ENCODE measurements around the gene ASTN2.
A peak's percentile ranks its signal among the peaks of the same experiment; 100 is the strongest.

The ASTN2 gene

DNA sequence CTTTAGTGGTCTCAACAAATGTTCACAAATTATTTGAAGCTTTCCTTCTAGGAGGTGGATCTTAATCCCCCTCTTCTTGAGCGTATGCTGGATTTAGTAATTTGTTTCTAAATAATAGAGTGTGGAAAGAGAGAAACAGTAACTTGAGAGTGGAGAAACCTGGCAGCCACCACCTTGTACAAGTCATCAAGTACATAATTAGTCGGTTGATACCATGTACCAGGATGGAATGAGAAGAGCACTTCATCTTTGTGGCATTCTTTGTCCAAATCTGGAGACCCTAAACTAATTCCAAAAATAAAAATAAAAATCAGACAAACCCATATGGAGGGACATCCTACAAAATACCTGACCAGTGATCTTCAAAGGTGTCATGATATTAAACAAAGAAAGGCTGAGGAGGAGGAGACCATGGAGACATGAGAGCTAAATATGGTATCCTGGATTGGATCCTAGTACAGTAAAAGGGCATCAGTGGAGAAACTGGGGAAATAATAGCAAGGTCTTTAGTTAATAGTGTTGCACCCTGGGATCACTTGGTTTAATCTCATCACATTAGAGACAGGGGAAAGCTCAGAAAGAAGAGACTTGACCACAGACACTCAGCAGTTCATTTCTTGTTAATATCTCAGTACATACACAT, 147.9 kb downstream of the ASTN2 start:
- Histone ChIP-seq H3K9me3 (no peaks in the 10 kb centered on the region), H3K4me3 (no peak overlapping the region), H3K36me3 (no peaks in the 10 kb centered on the region), H3K27me3 (no peaks in the 10 kb centered on the region), H3K27ac (no peak overlapping the region), H3K4me1 (peaks cover 0 to 39% (median 5%) of the 10 kb centered on the region in 4 donors)
- no peak for DNase-seq
- intact Hi-C loops (cut with DNase I; ENCODE audit: low total_unique reads): no loop called here
- TF ChIP-seq, protein P1, sequence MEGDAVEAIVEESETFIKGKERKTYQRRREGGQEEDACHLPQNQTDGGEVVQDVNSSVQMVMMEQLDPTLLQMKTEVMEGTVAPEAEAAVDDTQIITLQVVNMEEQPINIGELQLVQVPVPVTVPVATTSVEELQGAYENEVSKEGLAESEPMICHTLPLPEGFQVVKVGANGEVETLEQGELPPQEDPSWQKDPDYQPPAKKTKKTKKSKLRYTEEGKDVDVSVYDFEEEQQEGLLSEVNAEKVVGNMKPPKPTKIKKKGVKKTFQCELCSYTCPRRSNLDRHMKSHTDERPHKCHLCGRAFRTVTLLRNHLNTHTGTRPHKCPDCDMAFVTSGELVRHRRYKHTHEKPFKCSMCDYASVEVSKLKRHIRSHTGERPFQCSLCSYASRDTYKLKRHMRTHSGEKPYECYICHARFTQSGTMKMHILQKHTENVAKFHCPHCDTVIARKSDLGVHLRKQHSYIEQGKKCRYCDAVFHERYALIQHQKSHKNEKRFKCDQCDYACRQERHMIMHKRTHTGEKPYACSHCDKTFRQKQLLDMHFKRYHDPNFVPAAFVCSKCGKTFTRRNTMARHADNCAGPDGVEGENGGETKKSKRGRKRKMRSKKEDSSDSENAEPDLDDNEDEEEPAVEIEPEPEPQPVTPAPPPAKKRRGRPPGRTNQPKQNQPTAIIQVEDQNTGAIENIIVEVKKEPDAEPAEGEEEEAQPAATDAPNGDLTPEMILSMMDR (IDR thresholded peaks at IDR 0.05): no peak

DNA sequence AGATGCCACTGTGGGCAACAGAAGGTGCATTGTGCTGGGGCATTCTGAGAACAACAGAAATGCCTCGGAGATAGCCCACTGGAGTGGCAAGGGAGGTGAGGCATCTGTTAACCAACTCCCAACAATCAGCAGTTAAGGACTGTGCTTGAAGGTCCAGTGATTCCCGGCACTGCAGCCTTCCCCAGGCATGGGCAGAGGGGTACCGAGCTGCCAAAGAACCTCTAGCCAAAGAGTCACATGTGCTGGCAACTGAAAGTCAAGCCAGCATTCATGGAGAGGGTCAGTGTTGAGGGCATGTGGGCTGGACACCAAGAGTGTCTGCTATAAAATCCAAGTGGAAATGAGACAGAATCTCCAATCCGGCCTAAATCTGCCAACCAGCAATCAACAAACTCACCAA, 149.6 kb downstream of the ASTN2 start:
- H3K4me3 ChIP-seq: no peak overlapping the region
- no peaks in the 10 kb centered on the region for H3K27me3 ChIP-seq
- DNase-seq: peak in 1 of 2 donors; percentile 68
- peak overlapping the region; percentile 20 to 47 for H3K27ac ChIP-seq
- no peaks in the 10 kb centered on the region for H3K36me3 ChIP-seq
- TF ChIP-seq, protein P1 (IDR thresholded peaks at IDR 0.05): no peak
- no peaks in the 10 kb centered on the region for H3K9me3 ChIP-seq
- peaks cover 0 to 39% (median 5%) of the 10 kb centered on the region in 4 donors for H3K4me1 ChIP-seq
- intact Hi-C loops (cut with DNase I; ENCODE audit: low total_unique reads): no loop called here

DNA sequence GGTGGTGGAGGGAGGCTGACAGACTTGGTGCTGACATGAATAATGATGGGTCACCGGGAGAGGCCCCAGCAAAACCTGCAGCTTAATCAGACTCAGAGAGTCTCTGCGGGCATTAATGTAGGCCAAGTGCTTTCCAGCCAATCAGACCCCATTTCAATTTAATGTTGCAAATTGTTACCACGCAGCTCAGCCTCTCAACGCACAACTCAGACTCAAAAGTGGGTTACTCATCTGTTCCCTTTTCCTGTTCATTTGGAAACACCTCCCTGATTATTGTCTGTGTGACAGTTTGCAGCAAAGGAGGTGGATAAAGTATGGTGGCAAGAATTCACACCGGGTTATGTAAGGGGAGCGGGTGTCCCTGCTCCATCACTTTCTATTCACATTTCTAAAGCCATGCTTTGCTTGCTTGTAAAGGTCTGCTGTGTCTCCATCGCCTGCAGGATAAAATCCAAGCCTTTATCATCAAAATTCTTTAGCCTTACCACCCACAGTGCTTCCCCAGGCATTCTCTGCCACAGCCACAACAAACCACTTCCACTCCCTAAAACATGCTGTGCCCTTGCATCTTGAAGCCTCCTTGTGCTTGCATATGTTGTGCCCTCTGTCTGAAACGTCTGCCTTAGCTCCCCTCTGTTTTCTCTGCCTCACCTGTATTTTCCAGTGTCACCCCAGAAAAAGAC, 156.5 kb downstream of the ASTN2 start:
- intact Hi-C loops (cut with DNase I; ENCODE audit: low total_unique reads): no loop called here
- Histone ChIP-seq H3K4me3 (no peak overlapping the region), H3K9me3 (no peaks in the 10 kb centered on the region), H3K27ac (no peak overlapping the region), H3K4me1 (peaks cover 0 to 10% (median 0%) of the 10 kb centered on the region in 4 donors), H3K27me3 (no peaks in the 10 kb centered on the region), H3K36me3 (no peaks in the 10 kb centered on the region)
- DNase-seq: no peak
- TF ChIP-seq, protein P1 (IDR thresholded peaks at IDR 0.05): no peak

DNA sequence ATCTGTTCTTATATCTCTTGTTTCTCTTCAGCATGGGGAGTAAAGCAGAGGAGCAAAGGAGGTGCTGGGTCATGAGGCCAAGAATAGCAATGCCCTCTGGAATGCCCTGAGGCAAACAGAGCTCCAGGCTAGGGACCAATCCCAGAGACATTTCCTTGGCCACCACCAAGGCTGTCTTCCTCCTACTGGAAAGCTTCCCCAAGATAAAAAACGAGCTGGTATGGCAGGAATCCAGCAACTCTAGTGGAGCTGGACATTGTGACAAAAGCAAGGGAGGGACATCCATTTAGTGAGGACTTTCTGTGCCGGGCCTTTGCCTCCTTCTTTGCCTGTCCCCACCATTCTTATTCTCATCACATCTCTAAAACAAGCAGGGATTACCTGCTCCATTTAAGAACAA, 161.6 kb downstream of the ASTN2 start:
- intact Hi-C loops (cut with DNase I; ENCODE audit: low total_unique reads): no loop called here
- Histone ChIP-seq H3K36me3 (no peaks in the 10 kb centered on the region), H3K9me3 (no peaks in the 10 kb centered on the region), H3K4me3 (no peak overlapping the region), H3K27ac (no peak overlapping the region), H3K27me3 (no peaks in the 10 kb centered on the region), H3K4me1 (no peaks in the 10 kb centered on the region)
- no peak for DNase-seq
- TF ChIP-seq, protein P1 (IDR thresholded peaks at IDR 0.05): no peak

DNA sequence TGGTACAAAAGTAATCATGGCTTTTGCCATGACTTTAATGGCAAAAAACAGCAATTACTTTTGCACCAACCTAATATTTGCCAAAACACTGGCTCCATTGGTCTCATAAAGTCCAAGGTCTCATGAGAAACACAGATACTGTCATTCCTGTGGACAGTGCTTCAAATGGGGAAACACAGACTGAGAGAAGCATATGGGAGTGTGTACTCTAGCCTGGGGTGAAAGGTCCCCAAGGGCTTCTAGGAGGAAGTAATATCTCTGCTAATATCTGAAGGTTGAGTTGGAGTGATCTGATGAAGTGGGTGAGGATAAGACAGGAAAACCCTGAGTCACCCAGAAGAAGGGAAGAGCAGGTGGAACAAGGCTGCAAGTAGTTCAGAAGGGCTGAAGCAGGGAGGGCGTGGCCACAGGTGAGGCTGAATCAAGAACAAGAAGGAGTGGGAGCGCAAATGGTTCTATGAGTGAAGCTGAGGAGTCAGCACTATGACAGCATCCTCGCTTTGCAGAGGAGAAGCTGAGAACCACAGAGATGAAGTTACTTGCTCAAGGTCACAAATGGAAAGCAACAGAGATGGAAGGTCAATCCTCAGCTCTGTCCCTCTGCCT, 164.1 kb downstream of the ASTN2 start:
- H3K9me3 ChIP-seq: no peaks in the 10 kb centered on the region
- TF ChIP-seq, protein P1 (IDR thresholded peaks at IDR 0.05): no peak
- peaks cover 0 to 7% (median 0%) of the 10 kb centered on the region in 4 donors for H3K4me1 ChIP-seq
- H3K27ac ChIP-seq: no peak overlapping the region
- DNase-seq: no peak
- H3K36me3 ChIP-seq: no peaks in the 10 kb centered on the region
- H3K27me3 ChIP-seq: no peaks in the 10 kb centered on the region
- H3K4me3 ChIP-seq: no peak overlapping the region
- intact Hi-C loops (cut with DNase I; ENCODE audit: low total_unique reads): no loop called here
